ENCODE results near the gene MTMR2. TPM values are rescaled to one million over a fixed set of nuclear protein-coding genes. Genes with fewer than 3 reads are reported as not detected.
A peak's percentile ranks its signal among the peaks of the same experiment; 100 is the strongest.

Gene MTMR2
- total and polyA plus RNA-seq, 2 of the 13 experiments (the other 11 are each of a cell fraction or from before 2014, with no cell fraction given) = 12.7 to 22.3 TPM

DNA sequence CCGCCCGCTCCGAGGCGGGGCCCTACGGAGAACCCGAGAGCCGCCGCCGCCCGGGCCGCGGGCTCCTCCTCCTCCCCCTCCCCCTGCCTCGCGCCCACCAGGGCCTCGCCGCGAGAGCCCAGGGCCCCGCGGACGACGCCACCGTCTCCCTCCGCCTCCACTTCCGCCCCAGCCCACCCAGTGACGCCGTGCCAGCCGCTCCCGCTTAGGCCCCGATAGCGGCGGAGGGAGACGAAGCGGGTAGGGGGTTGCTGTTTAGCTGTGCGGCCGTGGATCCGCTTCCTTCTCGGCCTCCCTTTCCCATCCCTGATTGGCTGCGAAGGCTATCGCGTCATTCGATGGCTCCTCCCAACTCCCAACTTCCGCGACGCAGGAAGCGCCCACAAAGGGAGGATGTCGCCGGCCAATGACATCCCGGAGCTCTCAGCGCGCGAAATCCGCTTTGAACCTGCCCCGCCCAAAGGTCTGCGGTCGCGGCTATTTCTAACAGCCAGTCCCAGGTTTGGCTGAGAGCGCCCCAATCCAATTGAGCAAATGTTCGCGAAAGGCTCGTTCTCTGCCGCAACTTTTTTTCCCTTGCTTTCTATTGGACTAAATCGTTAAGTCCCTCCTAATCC is 134.3 kb downstream of the MTMR2 start, which contains the start of gene FAM76B (continued):
- TF ChIP-seq, protein P1, sequence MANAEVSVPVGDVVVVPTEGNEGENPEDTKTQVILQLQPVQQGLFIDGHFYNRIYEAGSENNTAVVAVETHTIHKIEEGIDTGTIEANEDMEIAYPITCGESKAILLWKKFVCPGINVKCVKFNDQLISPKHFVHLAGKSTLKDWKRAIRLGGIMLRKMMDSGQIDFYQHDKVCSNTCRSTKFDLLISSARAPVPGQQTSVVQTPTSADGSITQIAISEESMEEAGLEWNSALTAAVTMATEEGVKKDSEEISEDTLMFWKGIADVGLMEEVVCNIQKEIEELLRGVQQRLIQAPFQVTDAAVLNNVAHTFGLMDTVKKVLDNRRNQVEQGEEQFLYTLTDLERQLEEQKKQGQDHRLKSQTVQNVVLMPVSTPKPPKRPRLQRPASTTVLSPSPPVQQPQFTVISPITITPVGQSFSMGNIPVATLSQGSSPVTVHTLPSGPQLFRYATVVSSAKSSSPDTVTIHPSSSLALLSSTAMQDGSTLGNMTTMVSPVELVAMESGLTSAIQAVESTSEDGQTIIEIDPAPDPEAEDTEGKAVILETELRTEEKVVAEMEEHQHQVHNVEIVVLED (CRISPR knock-in tag; IDR thresholded peaks at IDR 0.05; ENCODE audit: borderline replicate concordance) = peak; percentile 88
- TF ChIP-seq ZNF781 (CRISPR knock-in tag; IDR thresholded peaks at IDR 0.05; ENCODE audit: borderline replicate concordance, not compliant biosample characterization) (peak; percentile 58), HOXA7 (CRISPR knock-in tag; IDR thresholded peaks at IDR 0.05) (no peak), NFKBIZ (CRISPR knock-in tag; IDR thresholded peaks at IDR 0.05) (no peak), PRPF4 (IDR thresholded peaks at IDR 0.05; ENCODE audit: low read depth, low read length, poor library complexity, severe bottlenecking) (no peak), ZBTB38 (CRISPR knock-in tag; IDR thresholded peaks at IDR 0.05) (peak; percentile 83), RARA (CRISPR knock-in tag; IDR thresholded peaks at IDR 0.05) (peak; percentile 51), ZMYM4 (CRISPR knock-in tag; IDR thresholded peaks at IDR 0.05) (peak; percentile 99), ZSCAN31 (CRISPR knock-in tag; IDR thresholded peaks at IDR 0.05; ENCODE audit: low read depth) (peak; percentile 31; the same call in 1 of the 2 replicates), TSC22D2 (CRISPR knock-in tag; IDR thresholded peaks at IDR 0.05; ENCODE audit: borderline replicate concordance) (peak; percentile 81; the same call in 1 of the 2 replicates), ZNF331 (CRISPR knock-in tag; IDR thresholded peaks at IDR 0.05) (peak; percentile 89), ZNF652 (CRISPR knock-in tag; IDR thresholded peaks at IDR 0.05; ENCODE audit: borderline replicate concordance, low read depth) (peak; percentile 19; the same call in 1 of the 2 replicates), ZNF782 (CRISPR knock-in tag; IDR thresholded peaks at IDR 0.05; ENCODE audit: borderline replicate concordance) (no peak), YEATS4 (CRISPR knock-in tag; IDR thresholded peaks at IDR 0.05; ENCODE audit: borderline replicate concordance) (peak; percentile 93), KAT2B (IDR thresholded peaks at IDR 0.05; ENCODE audit: borderline replicate concordance, low read depth, low read length) (no peak), ZFAT (CRISPR knock-in tag; conservative IDR thresholded peaks at IDR 0.05) (no peak), ZNF737 (CRISPR knock-in tag; IDR thresholded peaks at IDR 0.05; ENCODE audit: borderline replicate concordance) (no peak), STAG1 (CRISPR knock-in tag; IDR thresholded peaks at IDR 0.05) (no peak)
- TF ChIP-seq, protein P2, sequence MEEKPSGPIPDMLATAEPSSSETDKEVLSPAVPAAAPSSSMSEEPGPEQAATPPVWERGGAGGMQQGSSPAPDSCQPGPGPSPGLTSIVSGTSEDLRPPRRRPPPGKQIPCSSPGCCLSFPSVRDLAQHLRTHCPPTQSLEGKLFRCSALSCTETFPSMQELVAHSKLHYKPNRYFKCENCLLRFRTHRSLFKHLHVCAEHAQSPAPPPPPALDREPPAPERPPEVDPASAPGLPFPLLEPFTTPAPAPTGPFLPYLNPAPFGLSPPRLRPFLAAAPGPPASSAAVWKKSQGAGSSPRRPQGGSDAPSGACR (CRISPR knock-in tag; IDR thresholded peaks at IDR 0.05) = 0 out of 2 replicates have a peak, but pooled peaks have one; percentile 30
- TF ChIP-seq, protein P3, sequence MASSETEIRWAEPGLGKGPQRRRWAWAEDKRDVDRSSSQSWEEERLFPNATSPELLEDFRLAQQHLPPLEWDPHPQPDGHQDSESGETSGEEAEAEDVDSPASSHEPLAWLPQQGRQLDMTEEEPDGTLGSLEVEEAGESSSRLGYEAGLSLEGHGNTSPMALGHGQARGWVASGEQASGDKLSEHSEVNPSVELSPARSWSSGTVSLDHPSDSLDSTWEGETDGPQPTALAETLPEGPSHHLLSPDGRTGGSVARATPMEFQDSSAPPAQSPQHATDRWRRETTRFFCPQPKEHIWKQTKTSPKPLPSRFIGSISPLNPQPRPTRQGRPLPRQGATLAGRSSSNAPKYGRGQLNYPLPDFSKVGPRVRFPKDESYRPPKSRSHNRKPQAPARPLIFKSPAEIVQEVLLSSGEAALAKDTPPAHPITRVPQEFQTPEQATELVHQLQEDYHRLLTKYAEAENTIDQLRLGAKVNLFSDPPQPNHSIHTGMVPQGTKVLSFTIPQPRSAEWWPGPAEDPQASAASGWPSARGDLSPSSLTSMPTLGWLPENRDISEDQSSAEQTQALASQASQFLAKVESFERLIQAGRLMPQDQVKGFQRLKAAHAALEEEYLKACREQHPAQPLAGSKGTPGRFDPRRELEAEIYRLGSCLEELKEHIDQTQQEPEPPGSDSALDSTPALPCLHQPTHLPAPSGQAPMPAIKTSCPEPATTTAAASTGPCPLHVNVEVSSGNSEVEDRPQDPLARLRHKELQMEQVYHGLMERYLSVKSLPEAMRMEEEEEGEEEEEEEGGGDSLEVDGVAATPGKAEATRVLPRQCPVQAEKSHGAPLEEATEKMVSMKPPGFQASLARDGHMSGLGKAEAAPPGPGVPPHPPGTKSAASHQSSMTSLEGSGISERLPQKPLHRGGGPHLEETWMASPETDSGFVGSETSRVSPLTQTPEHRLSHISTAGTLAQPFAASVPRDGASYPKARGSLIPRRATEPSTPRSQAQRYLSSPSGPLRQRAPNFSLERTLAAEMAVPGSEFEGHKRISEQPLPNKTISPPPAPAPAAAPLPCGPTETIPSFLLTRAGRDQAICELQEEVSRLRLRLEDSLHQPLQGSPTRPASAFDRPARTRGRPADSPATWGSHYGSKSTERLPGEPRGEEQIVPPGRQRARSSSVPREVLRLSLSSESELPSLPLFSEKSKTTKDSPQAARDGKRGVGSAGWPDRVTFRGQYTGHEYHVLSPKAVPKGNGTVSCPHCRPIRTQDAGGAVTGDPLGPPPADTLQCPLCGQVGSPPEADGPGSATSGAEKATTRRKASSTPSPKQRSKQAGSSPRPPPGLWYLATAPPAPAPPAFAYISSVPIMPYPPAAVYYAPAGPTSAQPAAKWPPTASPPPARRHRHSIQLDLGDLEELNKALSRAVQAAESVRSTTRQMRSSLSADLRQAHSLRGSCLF (CRISPR knock-in tag; IDR thresholded peaks at IDR 0.05; ENCODE audit: borderline replicate concordance) = no peak

Measured in HepG2 (cell line).